Measurements from ENCODE around the gene ACTR8.

Gene ACTR8

DNA sequence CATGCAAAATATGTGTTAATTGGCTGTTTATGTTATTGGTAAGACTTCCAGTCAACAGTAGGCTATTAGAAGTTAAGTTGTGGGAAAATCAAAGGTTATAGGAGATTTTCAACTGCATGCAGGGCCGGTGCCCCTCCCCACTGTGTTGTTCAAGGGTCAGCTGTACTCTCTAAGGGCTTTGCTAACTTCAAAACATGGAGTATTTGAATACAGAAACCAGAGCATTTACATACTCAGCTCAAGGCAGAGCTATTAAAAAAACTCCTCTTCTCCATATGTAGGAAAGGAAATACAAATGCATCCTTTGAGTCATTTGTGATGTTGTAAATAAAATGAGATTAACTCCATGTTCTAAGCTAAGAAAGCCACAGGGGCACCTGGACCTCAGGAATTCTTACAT, 18.8 kb downstream of the ACTR8 start:
- no peak for DNase-seq

- DNase-seq, result no peak
Observed at GRCh38 chr3:53862241-53862640, 19.7 kb downstream of the ACTR8 start.

GRCh38 chr3:53860196-53860595, 21.8 kb downstream of the ACTR8 start:
- DNase-seq, result no peak

DNA sequence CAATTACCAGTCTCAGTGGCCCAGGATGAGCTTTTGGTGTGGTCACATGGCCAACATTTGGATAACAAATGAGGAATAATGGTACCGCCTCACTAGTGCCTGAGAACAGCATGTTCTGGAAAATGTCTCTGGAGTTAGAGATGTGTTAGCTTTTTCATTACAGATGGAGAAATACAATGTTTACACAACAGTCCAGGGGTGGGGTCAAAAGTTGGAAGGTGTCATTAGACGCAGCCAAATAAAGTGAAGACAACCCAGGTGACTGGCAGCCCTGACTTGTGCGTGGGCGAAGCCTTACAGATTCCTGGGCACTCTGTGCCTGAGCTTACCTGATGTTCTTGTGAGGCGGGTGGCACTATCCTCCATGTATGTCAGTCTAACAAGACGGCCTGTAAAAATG, 22.8 kb downstream of the ACTR8 start:
- no peak for DNase-seq

DNA sequence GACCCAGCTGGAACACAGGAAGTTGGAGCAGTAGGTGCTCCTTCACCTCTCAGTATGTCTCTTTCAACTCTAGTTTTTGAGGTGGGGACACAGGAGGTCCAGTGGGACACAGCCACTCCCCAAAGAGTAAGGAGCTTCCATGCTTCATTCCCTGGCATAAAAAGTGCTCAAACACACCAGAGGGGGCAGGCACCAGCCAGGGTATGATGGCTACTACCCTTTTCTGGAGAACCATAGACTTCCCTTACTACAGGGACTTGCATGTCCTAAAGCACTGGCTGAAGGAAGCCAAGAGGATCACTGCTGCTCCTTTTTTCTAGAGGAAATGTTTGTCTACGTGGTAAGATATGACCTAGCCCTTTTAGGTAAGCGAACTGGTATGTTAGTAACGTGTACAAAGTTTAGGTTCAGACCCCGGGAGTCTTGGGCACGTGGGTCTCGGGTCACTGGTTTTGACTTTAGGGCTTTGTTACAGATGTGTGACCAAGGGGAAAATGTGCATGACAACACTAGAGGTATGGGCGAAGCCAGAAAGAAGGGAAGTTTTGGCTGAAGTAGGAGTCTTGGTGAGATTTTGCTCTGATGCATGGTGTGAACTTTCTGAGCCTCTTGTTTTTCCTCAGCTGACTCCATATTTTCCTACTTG, 23.7 kb downstream of the ACTR8 start:
- no peak for DNase-seq

DNA sequence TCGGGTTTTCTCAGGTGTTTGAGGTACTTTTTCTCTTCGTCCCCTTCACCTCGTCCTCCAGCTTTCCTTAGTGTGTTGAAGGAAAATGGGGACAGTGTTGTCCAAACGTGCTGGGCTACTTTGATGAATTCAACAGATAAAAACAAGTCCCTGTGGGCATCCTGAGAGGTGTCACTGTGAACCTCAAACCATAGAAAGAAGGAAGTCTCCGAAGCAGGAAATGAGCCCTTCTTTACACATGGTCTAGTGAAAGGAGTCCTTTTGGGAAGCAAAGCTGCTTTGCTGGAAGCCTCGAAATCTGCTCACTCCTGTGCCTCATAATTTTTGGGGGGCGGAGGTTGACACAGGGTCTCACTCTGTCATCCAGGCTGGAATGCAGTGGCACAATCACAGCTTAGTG, 25.0 kb downstream of the ACTR8 start:
- no peak for DNase-seq

- no peak for DNase-seq
Observed at GRCh38 chr3:53850895-53851294, 31.1 kb downstream of the ACTR8 start.

DNA sequence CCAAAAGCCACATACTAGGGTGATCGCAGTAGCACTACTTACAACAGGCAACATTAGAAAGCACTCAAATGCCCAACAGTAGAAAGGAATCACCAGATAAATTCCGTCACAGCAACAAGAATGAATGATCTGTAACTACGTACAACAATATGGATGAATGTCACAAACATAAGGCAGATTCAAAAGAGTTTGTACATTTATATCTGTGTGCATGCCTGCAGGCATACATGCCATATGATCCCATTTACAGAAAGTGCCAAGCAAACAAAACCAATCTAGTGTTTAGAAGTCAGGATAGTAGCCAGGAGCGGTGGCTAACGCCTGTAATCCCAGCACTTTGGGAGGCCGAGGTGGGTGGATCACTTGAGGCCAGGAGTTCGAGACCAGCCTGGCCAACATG, 32.0 kb downstream of the ACTR8 start:
- DNase-seq, result no peak

DNA sequence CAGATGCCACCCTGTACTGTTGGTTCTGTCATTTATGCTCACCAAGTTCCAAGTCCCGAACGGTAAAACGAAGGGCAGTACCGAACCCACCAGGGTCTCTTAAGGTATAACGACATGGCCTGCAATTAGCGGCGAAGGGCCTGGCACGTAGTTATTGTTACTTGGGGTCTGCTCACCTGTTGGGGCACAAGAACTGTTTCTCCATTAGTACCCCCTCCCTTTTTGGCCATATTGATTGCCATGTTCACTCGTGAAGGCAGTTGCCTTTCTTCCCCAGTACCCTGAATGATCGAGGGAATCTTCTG, 35.1 kb downstream of the ACTR8 start:
- DNase-seq, result no peak

GRCh38 chr3:53846134-53846850, 35.7 kb downstream of the ACTR8 start, which contains the start of the genes CHDH and IL17RB:
Gene CHDH (minus strand): TSS chr3:53846419. CDS start chr3:53824008, 22,411 bp downstream.
Gene IL17RB (plus strand): TSS chr3:53846568. CDS start chr3:53846589, 21 bp downstream.
- DNase-seq, result no peak

- no peak for DNase-seq
Observed at GRCh38 chr3:53845881-53846133, 36.1 kb downstream of the ACTR8 start.

- no peak for DNase-seq
Observed at GRCh38 chr3:53845103-53845880, 36.7 kb downstream of the ACTR8 start.

DNA sequence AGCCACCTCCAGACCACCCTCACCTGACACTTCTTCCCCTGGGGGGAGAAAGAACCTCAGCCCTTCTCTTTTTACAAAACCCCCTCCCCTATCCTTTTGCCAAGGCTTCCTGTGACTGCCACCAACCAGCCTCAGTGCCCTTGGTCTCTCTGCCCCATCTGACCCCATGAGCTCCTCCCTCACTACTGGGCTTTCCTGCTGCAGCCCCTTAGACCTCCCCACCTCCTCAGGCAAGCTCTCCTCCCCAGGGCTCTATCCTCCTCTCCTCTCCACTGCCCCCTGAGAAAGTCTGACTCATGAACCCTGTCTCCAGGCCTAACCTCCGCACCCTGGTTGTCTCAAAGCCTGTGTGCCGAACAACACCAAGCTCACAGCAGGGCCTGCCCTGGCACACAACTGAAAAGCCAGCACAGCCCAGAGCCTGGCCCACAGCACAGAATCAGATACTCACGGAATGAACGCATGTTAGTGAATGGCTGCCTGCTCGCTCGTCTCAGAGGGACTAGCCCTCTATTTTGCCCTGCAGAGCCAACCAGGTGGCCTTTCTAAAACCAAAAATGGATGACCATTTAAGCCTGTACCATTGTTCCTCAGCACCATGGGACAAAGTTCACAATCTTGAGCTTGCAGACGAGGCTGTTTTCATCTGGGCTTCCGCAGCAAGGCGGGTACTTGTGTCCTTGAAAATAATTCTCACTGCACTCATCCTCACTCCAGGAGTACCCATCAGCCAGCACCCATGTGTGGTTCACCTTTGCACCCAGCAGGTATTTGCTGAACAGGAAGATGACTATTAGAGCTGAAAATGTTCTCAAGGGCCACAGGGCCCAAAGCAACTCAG, 37.5 kb downstream of the ACTR8 start:
- no peak for DNase-seq

- no peak for DNase-seq
Observed at GRCh38 chr3:53843195-53844177, 38.5 kb downstream of the ACTR8 start.

DNA sequence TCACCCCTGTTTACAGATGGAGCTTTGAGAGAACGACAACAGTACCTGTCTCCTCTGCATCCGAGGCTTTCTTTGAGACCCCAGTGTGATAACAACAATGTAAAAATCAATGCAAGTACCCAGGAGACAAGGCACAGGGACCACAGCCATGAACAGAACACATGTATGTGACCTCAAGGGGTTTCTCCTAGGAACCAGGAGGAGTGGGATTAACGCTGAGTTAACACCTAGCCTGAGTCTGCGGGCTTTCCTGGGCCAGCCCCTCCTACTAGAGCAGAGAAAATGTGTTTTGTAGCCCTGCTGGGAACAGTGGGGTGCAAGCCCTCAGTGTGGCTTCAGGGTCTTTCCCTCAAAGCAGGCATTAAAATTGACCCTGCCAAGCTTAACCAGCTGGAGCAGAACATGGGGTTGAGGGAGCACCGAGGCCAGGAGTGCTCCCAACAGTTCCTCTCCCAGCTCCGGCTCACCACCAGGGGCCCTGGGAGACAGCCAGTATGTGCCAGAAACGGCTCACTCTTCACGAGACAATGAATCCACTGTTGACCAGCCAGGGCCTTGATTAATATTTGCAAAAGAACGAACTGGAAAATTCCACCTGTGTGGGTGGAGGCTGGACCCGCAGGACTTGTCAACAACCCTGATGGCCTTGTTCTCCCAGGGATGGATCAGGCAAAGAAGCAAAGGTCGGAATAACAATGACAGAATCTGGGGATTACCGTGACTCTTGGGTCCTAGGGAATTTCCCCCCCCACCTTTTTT, 39.3 kb downstream of the ACTR8 start:
- DNase-seq, result no peak

GRCh38 chr3:53841296-53841695, 40.7 kb downstream of the ACTR8 start:
- DNase-seq, result no peak

DNA sequence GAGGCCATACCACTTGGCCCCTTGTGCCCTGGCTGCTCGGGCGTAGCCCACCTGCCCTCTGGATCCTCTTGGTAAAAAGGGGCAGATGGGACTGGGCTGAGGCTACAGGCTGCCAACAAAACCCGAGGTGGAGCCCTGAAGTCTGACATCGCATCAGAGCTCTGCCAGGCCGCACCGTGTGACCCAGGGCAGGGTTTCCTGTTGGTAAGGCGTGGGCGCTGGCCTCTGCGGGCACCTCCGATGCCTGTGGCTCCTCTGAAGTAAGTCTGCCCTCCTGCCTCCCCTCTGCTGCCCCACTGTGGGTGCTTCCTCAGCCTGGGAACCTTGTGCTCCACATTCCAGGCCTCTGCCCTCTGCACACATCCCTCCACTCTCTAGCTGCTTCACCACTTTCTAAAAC, 44.6 kb downstream of the ACTR8 start:
- DNase-seq, result no peak

DNA sequence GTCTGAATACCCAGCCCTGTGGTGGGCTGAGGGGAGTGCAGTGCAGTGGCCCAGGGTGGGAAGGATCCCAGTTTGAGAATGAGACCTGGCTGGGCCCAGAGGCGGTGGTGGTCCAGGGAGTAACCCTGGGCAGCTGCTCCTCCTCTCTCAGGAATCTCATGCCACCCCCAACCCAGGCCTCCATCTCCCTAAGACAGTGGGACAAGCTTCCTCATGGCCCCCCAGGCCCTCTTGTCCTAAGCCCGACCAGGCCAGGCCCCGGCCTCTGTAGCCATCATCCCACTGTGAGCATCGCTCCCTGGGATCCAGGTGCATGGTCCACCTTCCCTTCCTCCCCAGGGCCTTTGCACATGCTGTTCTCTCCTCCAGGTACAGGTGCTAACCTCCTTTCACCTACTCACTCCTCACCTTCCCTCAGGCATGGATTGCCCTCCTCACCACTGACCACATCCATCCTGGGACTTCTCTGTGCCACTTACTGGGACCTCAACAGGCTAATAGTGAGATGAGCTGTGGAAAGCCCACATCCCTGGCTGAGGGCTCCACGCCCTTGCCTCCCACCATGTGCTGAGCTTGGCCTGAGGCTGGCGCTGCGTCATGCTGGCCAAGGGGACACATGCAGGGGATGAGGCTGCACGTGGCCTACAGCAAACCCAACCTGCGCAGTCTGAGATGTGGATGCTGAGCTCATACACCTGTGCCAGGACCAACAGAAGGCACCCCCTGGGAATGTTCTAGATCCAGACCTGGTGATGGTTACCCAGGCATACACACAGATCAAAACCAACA, 45.7 kb downstream of the ACTR8 start:
- DNase-seq, result no peak

DNA sequence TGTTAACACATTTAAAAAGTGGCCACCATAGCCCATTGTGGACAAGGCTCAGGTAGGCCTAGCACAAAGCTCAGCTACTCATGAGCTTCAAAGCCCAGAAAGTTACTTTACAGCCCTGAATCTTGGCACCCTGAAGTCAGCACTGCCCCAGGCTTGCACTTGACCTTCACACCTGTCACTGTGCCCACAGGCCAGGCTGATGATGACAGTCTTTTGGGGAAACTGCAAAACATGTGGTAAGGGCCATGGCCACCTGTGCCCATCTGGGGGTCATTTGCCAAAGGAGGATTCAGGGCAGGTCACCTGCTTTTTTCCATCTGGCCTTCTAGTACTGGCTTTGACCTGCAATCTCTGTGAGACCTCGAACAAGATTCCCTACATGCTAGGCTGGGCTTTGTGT, 46.7 kb downstream of the ACTR8 start:
- DNase-seq, result no peak

- no peak for DNase-seq
Observed at GRCh38 chr3:53834429-53835095, 47.4 kb downstream of the ACTR8 start.
